ENCODE results near the gene ADA.

Gene ADA

DNA sequence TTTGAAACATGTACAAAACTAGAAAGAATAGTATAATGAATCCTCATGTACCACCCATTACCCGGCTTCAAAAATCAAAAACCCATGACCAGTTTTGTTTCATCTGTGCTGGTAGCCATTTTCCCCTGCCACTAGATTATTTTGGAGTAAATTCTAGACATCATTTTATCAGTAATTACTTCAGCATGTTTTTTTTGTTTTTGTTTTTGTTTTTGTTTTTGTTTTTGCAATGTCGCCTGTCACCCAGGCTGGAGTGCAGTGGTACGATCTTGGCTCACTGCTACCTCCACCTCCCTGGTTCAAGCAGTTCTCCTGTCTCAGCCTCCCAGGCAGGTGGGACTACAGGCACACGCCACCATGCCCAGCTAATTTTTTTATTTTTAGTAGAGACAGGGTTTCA lies 77.1 kb downstream of the ADA start:
- DNase-seq, result no peak
- TF ChIP-seq, protein P1, sequence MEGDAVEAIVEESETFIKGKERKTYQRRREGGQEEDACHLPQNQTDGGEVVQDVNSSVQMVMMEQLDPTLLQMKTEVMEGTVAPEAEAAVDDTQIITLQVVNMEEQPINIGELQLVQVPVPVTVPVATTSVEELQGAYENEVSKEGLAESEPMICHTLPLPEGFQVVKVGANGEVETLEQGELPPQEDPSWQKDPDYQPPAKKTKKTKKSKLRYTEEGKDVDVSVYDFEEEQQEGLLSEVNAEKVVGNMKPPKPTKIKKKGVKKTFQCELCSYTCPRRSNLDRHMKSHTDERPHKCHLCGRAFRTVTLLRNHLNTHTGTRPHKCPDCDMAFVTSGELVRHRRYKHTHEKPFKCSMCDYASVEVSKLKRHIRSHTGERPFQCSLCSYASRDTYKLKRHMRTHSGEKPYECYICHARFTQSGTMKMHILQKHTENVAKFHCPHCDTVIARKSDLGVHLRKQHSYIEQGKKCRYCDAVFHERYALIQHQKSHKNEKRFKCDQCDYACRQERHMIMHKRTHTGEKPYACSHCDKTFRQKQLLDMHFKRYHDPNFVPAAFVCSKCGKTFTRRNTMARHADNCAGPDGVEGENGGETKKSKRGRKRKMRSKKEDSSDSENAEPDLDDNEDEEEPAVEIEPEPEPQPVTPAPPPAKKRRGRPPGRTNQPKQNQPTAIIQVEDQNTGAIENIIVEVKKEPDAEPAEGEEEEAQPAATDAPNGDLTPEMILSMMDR (IDR thresholded peaks at IDR 0.05; ENCODE audit: low read depth, low read length, missing control alignments), result no peak
- Histone ChIP-seq H3K27me3 (replicated peaks) (no peaks in the 10 kb centered on the region), H3K27ac (no peak overlapping the region), H3K4me3 (ENCODE audit: low read depth, low read length) (no peak overlapping the region), H3K36me3 (replicated peaks) (no peaks in the 10 kb centered on the region)
- in situ Hi-C loops (cut with HindIII; ENCODE audit: low pct_ligation_motif_present, low sequenced_read_pairs), result no loop called here

DNA sequence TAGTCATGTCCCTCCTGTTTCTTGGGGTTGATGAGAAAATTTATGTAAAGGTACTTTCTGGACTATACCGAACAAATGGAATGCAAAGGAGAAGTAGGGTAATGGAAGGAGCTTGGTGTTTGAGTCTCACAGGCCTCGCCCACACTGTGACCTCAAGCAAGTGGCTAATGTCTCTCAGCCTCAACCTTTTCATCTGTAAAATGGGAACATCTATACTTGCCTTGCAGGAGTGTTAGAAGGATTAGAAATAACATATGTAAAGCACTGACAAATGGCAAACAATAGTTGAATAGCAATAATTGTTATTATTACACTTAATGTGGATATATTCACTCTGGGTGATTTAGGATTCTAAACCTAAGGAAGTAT lies 78.0 kb downstream of the ADA start:
- Histone ChIP-seq H3K27ac (peak overlapping the region; percentile 97), H3K27me3 (replicated peaks) (no peaks in the 10 kb centered on the region), H3K4me3 (ENCODE audit: low read depth, low read length) (no peak overlapping the region), H3K36me3 (replicated peaks) (no peaks in the 10 kb centered on the region)
- TF ChIP-seq, protein P1 (IDR thresholded peaks at IDR 0.05; ENCODE audit: low read depth, low read length, missing control alignments), result no peak
- in situ Hi-C loops (cut with HindIII; ENCODE audit: low pct_ligation_motif_present, low sequenced_read_pairs), result no loop called here
- DNase-seq, result no peak

DNA sequence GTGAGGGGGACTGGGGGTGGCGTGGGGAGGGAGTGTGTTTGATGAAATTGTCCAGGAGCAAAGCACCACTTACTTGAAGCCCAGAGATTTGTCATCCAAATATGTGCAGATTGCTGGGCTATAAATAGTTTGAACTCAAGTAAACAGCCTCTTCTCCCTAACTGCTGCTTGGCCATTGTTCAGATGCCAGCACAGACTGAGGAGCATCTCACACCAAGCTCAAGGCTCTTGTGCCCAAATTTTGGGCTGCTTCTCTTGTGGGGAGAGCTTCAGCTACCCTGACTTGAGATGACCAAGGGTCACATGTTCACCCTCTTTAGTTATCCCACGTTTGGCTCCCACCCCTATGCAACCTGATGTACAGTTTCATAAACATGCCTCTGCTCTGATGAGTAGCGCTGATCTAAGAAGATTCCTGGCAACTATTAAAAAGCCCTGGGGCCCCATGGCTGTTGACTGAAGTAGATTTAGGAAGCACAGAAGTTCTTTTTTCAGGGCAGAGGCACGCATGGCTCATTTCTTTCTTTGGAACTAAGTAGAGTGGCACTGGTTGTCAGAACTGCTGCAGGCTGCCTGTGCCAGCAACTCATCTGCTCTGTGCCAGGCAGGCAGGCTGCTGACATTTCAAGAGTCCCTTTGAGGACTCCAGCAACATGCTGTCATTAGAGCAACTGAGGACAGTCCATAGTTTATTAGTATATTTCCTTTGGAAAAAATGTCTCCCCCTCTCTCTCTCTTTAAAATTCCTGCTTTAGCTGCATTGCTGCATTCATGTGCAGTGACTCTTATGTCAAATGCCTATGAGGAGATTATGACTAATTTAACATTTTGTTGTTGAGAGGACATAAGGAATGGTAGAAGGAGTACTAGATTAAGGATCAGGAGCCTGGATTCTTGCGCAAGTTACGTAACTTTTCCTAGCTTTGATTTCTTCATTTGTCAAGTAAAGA lies 78.7 kb downstream of the ADA start:
- no peak overlapping the region for H3K4me3 ChIP-seq (ENCODE audit: low read depth, low read length)

DNA sequence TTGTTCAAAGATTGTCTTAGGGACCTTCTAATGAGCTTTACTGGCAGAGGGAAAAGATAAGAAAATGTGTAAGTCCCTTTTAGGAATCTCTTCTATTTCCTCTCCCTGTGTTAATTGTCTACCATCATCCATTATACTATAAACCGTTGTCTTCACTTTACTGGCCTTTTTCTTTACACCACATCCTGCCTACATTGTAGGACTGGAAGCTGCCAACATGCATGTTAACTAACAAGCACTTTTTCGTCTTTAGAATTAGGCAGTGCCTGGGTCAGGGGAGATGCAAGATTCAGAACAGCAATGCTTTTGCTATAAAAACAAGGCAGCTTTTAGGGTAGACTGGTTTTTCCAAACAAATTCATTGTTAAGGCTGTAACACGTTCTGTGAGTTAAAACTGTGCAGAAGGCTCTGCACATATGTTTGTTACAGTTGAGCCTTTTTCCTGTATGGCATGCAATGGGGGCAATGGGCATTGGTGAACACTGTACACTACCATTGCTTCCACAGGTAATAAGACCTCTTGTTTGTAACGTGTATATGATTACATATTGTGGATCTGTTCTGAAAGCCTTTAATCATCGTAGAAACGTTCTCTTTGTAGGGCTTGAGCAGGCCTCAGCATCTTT lies 80.0 kb downstream of the ADA start:
- DNase-seq, result no peak
- Histone ChIP-seq H3K27me3 (replicated peaks) (no peaks in the 10 kb centered on the region), H3K4me3 (ENCODE audit: low read depth, low read length) (no peak overlapping the region), H3K27ac (no peak overlapping the region), H3K36me3 (replicated peaks) (no peaks in the 10 kb centered on the region)
- TF ChIP-seq, protein P1 (IDR thresholded peaks at IDR 0.05; ENCODE audit: low read depth, low read length, missing control alignments), result no peak
- in situ Hi-C loops (cut with HindIII; ENCODE audit: low pct_ligation_motif_present, low sequenced_read_pairs), result no loop called here

More for the DNA sequence above, 78.7 kb downstream of the ADA start:
- in situ Hi-C loops (cut with HindIII; ENCODE audit: low pct_ligation_motif_present, low sequenced_read_pairs), result no loop called here
- Histone ChIP-seq H3K36me3 (replicated peaks) (no peaks in the 10 kb centered on the region), H3K27me3 (replicated peaks) (no peaks in the 10 kb centered on the region), H3K27ac (peak overlapping the region; percentile 97)
- peak; percentile 67 for DNase-seq
- TF ChIP-seq, protein P1 (IDR thresholded peaks at IDR 0.05; ENCODE audit: low read depth, low read length, missing control alignments), result no peak

DNA sequence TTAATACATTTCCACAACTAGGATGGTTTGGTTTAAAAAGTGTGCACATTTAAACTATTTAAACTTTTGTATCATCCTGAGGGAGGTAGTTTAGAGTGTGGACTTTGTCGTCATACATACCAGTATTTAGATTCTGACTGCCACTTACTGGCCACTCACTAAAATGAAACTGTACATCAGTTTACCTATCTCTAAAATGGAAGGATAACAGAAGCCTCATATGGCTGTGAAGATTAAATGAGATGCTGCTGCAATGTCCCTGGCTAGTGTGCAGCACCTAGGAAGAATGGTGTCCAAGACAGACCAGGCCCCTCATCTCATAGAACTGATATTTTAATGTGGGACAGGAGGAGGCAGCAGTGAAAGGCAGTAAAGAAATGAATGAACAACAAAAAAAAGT lies 81.1 kb downstream of the ADA start:
- Histone ChIP-seq H3K27ac (no peak overlapping the region), H3K4me3 (ENCODE audit: low read depth, low read length) (no peak overlapping the region), H3K36me3 (replicated peaks) (no peaks in the 10 kb centered on the region), H3K27me3 (replicated peaks) (no peaks in the 10 kb centered on the region)
- DNase-seq, result no peak
- in situ Hi-C loops (cut with HindIII; ENCODE audit: low pct_ligation_motif_present, low sequenced_read_pairs), result no loop called here
- TF ChIP-seq, protein P1 (IDR thresholded peaks at IDR 0.05; ENCODE audit: low read depth, low read length, missing control alignments), result no peak

Measured in brain microvascular endothelial cell (primary cell).